Measurements from ENCODE around the gene ADAT1. TPM values are rescaled to one million over a fixed set of nuclear protein-coding genes. Genes with fewer than 3 reads are reported as not detected.

The ADAT1 gene
- total and polyA plus RNA-seq, 2 of the 8 experiments (the other 6 are each of a cell fraction or from before 2014, with no cell fraction given) = 30.7 to 44.7 TPM

- 0 out of 2 replicates have a peak, but pooled peaks have one; percentile 66 for TF ChIP-seq POLR2AphosphoS5 (IDR thresholded peaks at IDR 0.05; ENCODE audit: low read depth, low read length)
- TF ChIP-seq SRF (IDR thresholded peaks at IDR 0.05; ENCODE audit: low read depth, low read length) = peak; percentile 57
- peak in 1 of 2 experiments; percentile 53; a peak in 2 of 4 replicates for TF ChIP-seq SIN3A (conservative IDR thresholded peaks at IDR 0.05 in 1 of 2, IDR thresholded peaks at IDR 0.05 in 1 of 2; ENCODE audit: low read depth in 1 of 2, low read length in 2 of 2)
- no peak for TF ChIP-seq SIRT6 (IDR thresholded peaks at IDR 0.05; ENCODE audit: low read length)
- TF ChIP-seq ASH2L (IDR thresholded peaks at IDR 0.05; ENCODE audit: low read length) = peak; percentile 49
- TF ChIP-seq RNF2 (IDR thresholded peaks at IDR 0.05; ENCODE audit: borderline replicate concordance, low read depth, low read length, missing control alignments, poor library complexity, severe bottlenecking) = no peak
- peak; percentile 96 for TF ChIP-seq SAP30 (IDR thresholded peaks at IDR 0.05; ENCODE audit: insufficient read depth, insufficient replicate concordance, low read length)
- no peak for TF ChIP-seq SP4 (IDR thresholded peaks at IDR 0.05; ENCODE audit: low read length)
Measured at GRCh38 chr16:75555213-75555706, 67.8 kb downstream of the ADAT1 start (continued).

Measured in H1 (cell line).